GM19372 (cell line): ENCODE measurements around the gene CCDC192.
"Not testable (repeated sequence)": the region's sequence is repeated elsewhere in the genome, so short reads cannot be mapped to it uniquely, and the experiment has no call there.

ENCODE experiments used
- ATAC-seq: cut with Tn5 transposase; IDR thresholded peaks from one replicate; pipeline ENCODE4 v1.9.1; 2021; ENCODE audit warnings: mild to moderate bottlenecking, low read depth, moderate library complexity; ENCODE audit not compliant: unreplicated experiment

The CCDC192 gene

GRCh38 chr5:127702926-127703561, at the start of gene CCDC192:
Gene CCDC192, plus strand, starts transcription at chr5:127703391. Its CDS starts 55 bp downstream, at chr5:127703446.
- ATAC-seq, result no peak

GRCh38 chr5:127656825-127657224, 46.4 kb upstream of the CCDC192 start:
- no peak for ATAC-seq

GRCh38 chr5:127660047-127660733, 43.0 kb upstream of the CCDC192 start:
- no peak for ATAC-seq

GRCh38 chr5:127664093-127664492, 39.1 kb upstream of the CCDC192 start:
- ATAC-seq, result no peak

GRCh38 chr5:127665641-127666040, 37.5 kb upstream of the CCDC192 start:
- no peak for ATAC-seq

- no peak for ATAC-seq
These were observed 37.0 kb upstream of the CCDC192 start for GRCh38 chr5:127666043-127666716.

- no peak for ATAC-seq
These were observed 35.3 kb upstream of the CCDC192 start for GRCh38 chr5:127667926-127668325.

GRCh38 chr5:127671218-127671617, 32.0 kb upstream of the CCDC192 start:
- no peak for ATAC-seq

GRCh38 chr5:127673117-127673800, 29.9 kb upstream of the CCDC192 start:
- no peak for ATAC-seq

GRCh38 chr5:127676951-127677350, 26.2 kb upstream of the CCDC192 start:
- ATAC-seq, result not testable (repeated sequence)

- ATAC-seq, result not testable (repeated sequence)
These were observed 23.4 kb upstream of the CCDC192 start for GRCh38 chr5:127679691-127680330.

- no peak for ATAC-seq
These were observed 22.6 kb upstream of the CCDC192 start for GRCh38 chr5:127680595-127680994.

- no peak for ATAC-seq
These were observed 20.2 kb upstream of the CCDC192 start for GRCh38 chr5:127683008-127683407.

GRCh38 chr5:127684726-127685467, 18.3 kb upstream of the CCDC192 start:
- ATAC-seq, result no peak

GRCh38 chr5:127685662-127686061, 17.5 kb upstream of the CCDC192 start:
- no peak for ATAC-seq

GRCh38 chr5:127686424-127686823, 16.8 kb upstream of the CCDC192 start:
- no peak for ATAC-seq

- no peak for ATAC-seq
These were observed 8.5 kb upstream of the CCDC192 start for GRCh38 chr5:127694518-127695171.

- ATAC-seq, result no peak
These were observed 7.8 kb upstream of the CCDC192 start for GRCh38 chr5:127695346-127695745.

GRCh38 chr5:127696683-127697082, 6.5 kb upstream of the CCDC192 start:
- no peak for ATAC-seq
